Measurements from ENCODE around the gene EFCAB7.

DNA sequence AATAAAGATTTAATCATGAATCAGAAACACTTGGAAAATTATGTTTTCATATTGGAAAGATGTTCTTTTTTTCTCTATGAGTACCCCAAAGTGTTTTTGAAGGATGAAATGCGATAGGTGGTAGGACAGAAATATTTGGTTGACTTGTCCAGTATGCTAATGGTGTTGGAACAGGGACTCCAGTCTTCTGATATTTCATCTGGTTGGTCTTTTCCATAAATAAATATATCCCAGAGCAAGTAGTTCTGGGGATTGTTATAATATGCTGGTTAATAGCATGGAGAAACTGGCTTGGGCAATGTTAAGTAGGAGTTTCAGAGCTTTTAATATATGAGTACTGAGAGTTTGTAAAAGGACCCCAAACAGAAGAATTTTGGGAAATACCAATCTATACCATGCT lies 78.6 kb downstream of the EFCAB7 start:
- TF ChIP-seq, protein P1, sequence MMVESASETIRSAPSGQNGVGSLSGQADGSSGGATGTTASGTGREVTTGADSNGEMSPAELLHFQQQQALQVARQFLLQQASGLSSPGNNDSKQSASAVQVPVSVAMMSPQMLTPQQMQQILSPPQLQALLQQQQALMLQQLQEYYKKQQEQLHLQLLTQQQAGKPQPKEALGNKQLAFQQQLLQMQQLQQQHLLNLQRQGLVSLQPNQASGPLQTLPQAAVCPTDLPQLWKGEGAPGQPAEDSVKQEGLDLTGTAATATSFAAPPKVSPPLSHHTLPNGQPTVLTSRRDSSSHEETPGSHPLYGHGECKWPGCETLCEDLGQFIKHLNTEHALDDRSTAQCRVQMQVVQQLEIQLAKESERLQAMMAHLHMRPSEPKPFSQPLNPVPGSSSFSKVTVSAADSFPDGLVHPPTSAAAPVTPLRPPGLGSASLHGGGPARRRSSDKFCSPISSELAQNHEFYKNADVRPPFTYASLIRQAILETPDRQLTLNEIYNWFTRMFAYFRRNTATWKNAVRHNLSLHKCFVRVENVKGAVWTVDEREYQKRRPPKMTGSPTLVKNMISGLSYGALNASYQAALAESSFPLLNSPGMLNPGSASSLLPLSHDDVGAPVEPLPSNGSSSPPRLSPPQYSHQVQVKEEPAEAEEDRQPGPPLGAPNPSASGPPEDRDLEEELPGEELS (CRISPR knock-in tag; IDR thresholded peaks at IDR 0.05) = no peak
- no peak for TF ChIP-seq CTCF (IDR thresholded peaks at IDR 0.05)
- TF ChIP-seq IRF1 (CRISPR knock-in tag; IDR thresholded peaks at IDR 0.05) = no peak
- no peak for TF ChIP-seq SP1 (CRISPR knock-in tag; conservative IDR thresholded peaks at IDR 0.05)
- no peak for TF ChIP-seq ATF1 (CRISPR knock-in tag; IDR thresholded peaks at IDR 0.05)
- no peak for TF ChIP-seq NFYB (CRISPR knock-in tag; conservative IDR thresholded peaks at IDR 0.05; ENCODE audit: low read depth)
- no peak for TF ChIP-seq ZNF281 (CRISPR knock-in tag; IDR thresholded peaks at IDR 0.05)
- no peak for TF ChIP-seq TEAD4 (CRISPR knock-in tag; IDR thresholded peaks at IDR 0.05)
- no peak for TF ChIP-seq KAT7 (CRISPR knock-in tag; IDR thresholded peaks at IDR 0.05; ENCODE audit: borderline replicate concordance)
- no peak for TF ChIP-seq ZNF671 (CRISPR knock-in tag; IDR thresholded peaks at IDR 0.05)
- no peak for TF ChIP-seq CBFB (CRISPR knock-in tag; IDR thresholded peaks at IDR 0.05; ENCODE audit: low read depth)
- TF ChIP-seq NFE2L1 (CRISPR knock-in tag; IDR thresholded peaks at IDR 0.05) = no peak
- no peak for TF ChIP-seq ZNF219 (CRISPR knock-in tag; IDR thresholded peaks at IDR 0.05; ENCODE audit: borderline replicate concordance)
